NCI-H446 (cell line): ENCODE measurements around the gene TJP2.

Experiments
- DNase-seq, 2 experiments: peaks; one replicate each; lab custom pipeline; 2025; lab: John Stamatoyannopoulos, UW

Gene TJP2

GRCh38 chr9:69232135-69232534, 58.1 kb downstream of the TJP2 start:
- DNase-seq = no peak

DNA sequence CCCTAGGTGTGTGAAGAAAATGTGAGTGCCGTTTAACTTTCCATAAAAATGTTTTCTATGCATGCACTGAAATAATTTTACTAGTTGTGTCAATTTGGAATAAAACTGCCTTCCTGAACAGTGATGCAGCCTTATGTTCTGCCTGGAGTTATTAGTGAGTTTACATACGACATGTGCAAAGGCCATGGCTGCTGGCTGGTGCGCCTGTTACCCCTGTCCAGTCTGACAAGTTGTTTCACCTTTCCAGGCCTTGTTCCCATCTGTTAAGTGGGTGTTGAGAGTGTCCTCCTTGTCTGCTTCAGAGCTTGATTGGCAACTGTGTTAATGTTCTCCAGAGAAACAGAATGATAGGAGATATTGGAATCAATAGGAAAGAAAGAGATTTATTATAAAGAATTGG, 60.6 kb downstream of the TJP2 start:
- no peak for DNase-seq

GRCh38 chr9:69236188-69236587, 62.1 kb downstream of the TJP2 start:
- no peak for DNase-seq

DNA sequence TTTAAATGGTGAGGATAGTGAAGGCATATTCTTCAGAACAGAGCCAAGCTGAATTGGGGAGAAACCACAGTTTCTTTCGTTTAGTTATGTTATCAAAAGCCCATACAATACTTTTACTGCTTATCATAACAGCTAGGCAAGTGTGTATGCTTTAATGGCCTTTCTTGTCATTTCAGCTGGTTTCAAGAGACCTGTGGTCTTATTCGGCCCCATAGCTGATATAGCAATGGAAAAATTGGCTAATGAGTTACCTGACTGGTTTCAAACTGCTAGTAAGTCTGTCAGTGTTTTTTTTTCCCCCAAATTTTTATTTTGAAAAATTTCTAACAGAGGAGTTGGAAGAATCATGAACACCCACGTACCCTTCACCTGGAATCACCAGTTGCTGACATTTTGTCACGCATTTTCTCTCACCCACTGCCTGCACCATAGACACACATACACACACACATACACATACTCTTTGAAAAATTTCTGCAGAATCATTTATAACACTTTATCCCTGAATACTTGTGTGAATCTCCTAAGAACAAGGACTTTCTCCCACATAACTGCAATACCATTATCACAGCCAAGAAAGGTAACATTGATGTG, 63.7 kb downstream of the TJP2 start:
- DNase-seq = no peak

DNA sequence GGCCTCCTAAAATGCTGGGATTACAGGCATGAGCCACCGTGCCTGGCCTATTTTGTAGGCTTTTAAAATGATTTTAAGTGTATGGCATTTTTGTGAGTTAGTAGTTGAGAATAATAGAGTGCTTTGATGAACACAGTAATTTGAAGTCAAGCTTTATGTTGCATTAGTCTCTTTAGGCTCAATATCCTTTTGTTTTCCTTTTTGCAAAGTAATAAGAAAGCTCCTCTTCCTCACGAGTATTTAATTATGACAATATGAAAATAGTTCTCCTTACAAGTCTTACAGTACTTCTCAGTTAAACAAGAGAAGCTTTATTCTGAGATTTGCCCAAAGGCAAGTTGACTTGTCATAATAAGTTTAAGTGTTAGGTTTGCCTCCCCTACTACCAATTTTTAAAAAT, 69.0 kb downstream of the TJP2 start:
- DNase-seq = no peak

GRCh38 chr9:69246629-69247028, 72.6 kb downstream of the TJP2 start:
- DNase-seq = no peak

DNA sequence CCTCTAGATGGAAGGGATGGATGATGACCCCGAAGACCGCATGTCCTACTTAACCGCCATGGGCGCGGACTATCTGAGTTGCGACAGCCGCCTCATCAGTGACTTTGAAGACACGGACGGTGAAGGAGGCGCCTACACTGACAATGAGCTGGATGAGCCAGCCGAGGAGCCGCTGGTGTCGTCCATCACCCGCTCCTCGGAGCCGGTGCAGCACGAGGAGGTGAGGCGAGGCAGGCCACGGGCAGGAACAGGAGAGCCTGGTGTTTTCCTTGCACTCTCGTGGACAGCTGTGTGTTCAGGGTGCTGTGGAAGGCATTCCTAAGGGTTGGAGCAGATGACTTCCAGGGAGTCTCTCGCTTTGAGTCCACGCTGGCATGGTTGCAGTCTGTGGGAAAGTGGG, 73.9 kb downstream of the TJP2 start:
- no peak for DNase-seq

DNA sequence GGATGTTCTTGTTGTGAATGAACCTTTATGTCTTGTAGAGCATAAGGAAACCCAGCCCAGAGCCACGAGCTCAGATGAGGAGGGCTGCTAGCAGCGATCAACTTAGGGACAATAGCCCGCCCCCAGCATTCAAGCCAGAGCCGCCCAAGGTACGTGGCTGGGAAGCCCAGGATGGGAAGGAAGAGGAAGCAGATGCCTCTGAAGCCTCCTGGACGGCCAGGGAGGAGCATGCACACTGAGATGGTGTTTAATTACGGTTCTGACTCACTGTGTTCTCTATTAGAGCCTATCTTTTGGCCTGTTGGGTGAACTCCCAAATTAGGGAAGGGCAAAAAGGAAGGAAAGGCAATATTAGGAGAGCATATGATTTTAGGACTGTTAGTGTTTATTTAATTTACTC, 75.3 kb downstream of the TJP2 start:
- no peak for DNase-seq

- no peak for DNase-seq
Measured at GRCh38 chr9:69250681-69251080, 76.6 kb downstream of the TJP2 start.

- DNase-seq = no peak
Measured at GRCh38 chr9:69252436-69252835, 78.4 kb downstream of the TJP2 start.

DNA sequence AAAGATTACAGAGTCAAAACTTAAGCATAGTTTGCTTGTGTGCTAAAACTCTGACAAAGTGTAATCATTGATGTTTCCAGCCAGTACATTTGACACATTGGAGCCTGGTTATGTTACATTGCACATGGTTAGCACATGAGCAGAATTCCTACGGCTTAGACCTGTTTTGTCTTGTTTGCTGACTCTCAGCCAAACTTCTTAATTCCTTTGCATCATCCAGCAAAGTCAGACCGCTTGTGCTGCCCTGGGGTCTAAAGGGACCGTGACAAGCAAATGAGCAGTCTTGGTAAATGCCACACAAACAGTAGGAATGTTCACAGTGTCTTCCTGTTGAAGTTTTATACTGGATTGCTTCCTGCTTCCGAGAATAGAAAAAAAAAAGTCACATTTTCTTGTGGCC, 79.0 kb downstream of the TJP2 start:
- DNase-seq = no peak

GRCh38 chr9:69254223-69254622, 80.1 kb downstream of the TJP2 start:
- no peak for DNase-seq

GRCh38 chr9:69255591-69255990, 81.5 kb downstream of the TJP2 start:
- DNase-seq = no peak

- DNase-seq = no peak
Measured at GRCh38 chr9:69258551-69258950, 84.5 kb downstream of the TJP2 start.

GRCh38 chr9:69260161-69260560, 86.1 kb downstream of the TJP2 start:
- no peak for DNase-seq

DNA sequence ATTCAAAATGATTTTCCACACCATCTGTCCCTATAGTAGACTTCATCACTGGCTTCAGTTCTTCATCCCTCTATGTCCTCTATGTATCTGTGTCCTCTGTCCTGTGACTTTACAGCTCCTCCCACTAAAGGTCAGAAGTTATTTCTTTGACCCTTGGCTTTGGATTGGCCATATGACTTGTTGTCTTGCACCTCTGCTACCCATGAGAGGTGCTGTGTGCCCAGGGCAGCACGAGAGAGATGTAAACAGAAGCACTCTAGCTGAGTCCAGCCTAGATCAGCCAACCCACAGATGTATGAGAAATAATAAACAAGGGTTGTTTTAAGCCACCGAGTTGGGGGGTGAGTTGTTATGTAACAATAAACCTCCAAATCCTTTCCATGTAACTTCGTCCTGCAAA, 87.6 kb downstream of the TJP2 start:
- no peak for DNase-seq

DNA sequence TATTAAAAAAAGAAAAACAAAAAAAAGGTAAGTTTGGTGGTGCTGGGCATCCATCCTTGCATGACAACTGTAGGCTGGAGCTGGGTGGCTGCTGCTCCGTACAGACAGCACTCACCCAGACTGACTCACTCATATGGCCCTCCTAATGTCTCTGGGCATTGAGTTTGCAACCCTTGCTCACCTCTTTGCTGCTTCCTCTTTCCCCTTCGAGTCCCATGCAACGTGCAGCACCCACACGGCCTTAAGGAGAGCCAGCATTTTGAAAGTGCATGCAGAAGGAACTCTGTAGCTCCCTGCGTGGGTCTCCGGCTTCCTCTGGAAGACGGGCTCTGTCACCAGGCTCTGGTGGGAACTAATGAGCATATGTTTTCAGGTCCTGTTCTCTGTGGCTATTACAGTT, 90.4 kb downstream of the TJP2 start:
- DNase-seq = no peak

GRCh38 chr9:69265891-69266290, 91.8 kb downstream of the TJP2 start:
- no peak for DNase-seq

GRCh38 chr9:69272212-69272611, 98.1 kb downstream of the TJP2 start:
- no peak for DNase-seq

DNA sequence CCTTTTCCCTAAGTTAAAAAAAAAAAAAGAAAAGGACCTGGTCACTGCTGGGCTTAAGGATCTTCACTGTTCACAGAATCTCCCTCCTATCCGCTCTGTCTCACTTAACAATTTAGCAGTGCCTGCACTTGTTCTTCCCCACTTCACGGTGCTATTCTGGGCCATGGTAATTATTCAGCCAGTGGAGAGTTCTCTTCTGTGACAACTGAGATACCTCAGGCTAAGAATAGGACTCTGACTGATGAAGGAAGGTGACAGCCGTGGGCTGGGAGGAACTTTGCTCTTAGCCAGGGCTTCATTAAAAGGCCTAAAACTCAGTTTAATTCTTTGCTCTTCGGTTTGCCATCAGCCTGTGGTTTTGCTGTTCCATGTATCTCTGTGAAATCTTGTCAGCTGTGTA, 99.1 kb downstream of the TJP2 start:
- no peak for DNase-seq

DNA sequence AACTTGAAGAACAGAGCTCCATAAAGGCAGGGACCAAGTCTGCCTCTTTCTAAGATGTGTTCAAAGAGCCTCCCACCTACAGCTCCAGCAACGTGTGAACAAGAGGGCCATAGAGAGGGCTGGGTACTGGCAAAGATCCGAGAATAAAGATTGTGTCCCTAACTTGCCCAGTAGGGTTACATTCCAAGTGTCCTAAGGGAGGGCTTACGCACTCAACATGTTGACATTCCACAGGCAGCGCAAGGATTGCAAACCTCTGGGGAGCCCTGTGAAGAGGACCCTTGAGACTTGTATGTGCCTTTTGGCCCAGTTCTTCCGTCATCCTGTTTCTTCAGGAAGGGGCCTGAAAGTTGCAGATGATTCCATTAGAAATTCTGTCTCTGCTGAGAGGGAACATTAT, 102.7 kb downstream of the TJP2 start:
- DNase-seq = no peak

DNA sequence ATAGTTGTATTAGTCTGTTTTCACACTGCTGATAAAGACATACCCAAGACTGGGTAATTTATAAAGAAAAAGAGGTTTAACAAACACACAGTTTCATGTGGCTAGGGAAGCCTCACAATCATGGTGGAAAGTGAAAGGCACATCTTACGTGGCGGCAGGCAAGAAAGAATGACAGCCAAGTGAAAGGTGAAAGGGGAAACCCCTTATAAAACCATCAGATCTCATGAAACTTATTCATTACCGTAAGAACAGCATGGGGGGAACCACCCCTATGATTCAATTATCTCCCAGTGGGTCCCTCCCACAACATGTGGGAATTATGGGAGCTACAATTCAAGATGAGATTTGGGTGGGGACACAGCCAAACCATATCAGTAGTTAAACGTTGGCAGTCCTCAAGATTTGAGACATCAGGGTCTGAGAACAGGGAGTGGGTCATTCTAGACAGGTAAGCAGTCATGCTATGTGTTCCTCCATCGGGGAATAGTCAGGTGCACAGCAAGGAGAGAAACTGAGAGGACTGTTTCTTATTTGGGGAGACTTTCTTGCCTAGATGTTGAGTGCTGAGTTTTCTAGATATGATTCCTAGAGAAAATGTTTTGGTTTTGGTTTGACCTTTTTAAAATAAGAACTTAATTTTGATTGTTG, 105.1 kb downstream of the TJP2 start:
- DNase-seq = no peak

GRCh38 chr9:69279733-69280132, 105.7 kb downstream of the TJP2 start:
- DNase-seq = no peak

DNA sequence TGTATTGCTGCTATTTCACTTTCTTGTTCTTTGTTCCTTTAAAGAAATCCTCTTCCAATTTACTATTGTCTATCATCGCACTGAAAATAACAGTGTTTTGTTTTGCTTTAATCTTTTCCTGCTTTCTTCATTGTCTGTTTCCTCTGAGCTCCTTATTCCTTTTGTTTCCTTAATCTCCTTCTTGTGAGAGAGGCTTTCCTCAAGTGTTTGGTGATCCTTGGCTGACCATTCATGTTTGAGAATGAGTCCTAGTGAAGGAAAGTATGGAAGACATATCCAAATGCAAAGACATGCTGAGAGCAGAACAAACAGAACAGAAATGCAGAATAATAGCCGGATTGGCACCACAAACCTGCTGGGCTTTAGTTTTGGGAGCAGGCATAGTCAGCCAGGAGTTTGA, 108.9 kb downstream of the TJP2 start:
- no peak for DNase-seq
